ENCODE data around the gene KRT6A. TPM values are rescaled to one million over a fixed set of nuclear protein-coding genes. Genes with fewer than 3 reads are reported as not detected.

Gene KRT6A
- total RNA-seq, 3 donors from 2014 or later: 1.4 TPM; not detected in 2

DNA sequence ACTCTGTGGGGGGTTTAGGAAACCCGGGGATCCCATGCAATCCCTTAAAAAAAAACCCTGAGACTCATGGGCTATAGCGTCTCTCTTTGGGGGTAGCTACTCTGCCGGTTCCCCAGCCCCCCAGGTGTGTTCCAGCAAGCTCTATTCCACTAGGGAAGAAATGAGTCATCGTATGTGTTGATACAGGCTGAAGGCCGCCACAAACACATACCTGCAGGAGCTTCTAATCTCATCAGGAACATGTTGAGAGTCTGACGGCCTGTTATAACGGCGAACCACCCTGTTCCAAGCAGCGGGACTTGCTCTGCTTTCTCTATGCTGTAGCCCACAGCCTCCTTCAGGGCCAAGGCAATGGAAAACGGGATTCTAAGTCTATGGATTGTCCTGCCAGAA, 28.1 kb upstream of the KRT6A start:
- intact Hi-C loops (cut with DNase I, micrococcal nuclease): no loop called here
- Histone ChIP-seq H3K4me3 (no peak overlapping the region), H3K9me3 (no peaks in the 10 kb centered on the region), H3K36me3 (ENCODE audit: low read depth) (no peaks in the 10 kb centered on the region), H3K4me1 (ENCODE audit: low read depth) (no peaks in the 10 kb centered on the region)
- ATAC-seq: no peak
- no peak for DNase-seq
- TF ChIP-seq, protein P1, sequence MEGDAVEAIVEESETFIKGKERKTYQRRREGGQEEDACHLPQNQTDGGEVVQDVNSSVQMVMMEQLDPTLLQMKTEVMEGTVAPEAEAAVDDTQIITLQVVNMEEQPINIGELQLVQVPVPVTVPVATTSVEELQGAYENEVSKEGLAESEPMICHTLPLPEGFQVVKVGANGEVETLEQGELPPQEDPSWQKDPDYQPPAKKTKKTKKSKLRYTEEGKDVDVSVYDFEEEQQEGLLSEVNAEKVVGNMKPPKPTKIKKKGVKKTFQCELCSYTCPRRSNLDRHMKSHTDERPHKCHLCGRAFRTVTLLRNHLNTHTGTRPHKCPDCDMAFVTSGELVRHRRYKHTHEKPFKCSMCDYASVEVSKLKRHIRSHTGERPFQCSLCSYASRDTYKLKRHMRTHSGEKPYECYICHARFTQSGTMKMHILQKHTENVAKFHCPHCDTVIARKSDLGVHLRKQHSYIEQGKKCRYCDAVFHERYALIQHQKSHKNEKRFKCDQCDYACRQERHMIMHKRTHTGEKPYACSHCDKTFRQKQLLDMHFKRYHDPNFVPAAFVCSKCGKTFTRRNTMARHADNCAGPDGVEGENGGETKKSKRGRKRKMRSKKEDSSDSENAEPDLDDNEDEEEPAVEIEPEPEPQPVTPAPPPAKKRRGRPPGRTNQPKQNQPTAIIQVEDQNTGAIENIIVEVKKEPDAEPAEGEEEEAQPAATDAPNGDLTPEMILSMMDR (IDR thresholded peaks at IDR 0.05): no peak

DNA sequence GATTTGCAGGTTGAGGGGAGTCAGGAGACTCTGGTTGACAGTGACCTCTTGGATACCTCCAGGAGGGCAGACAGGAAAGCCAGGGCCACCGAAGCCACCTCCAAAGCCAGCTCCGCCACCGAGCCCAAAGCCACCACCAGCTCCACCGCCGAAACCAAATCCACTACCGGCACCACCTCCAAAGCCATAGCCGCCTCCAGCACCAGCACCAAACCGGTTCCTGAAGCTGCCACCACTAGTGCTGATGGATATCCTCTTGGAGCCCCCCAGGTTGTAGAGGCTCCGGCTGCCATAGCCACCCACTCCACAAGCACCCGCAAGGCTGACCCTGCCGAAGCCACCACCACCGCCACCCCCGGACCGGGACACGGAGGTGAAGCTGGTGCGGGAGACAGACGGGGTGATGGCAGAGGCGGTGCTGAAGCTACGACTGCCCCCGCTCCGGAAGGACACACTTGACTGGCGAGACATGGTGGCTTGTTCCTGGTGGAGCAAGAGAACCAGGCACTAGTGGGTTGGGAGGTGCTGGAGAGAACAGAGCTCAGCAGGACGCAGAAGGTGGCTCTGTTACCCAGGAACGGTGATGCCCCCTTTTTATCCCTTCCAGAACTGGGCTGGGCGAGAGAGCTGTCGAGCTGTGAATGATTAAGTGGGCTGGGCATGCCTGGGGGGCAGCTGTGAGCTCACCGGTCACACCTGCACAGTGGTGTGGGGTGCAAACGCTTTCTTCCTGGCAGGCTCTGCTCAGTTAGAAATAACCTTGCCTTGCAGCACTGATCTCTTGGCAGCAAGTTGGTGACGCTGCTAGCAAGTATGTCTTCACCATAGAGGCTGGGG, 27.0 kb upstream of the KRT6A start, which contains the start of gene KRT5:
TSS of gene KRT5 (minus strand) at position 569 of the 837 bp plus-strand sequence. CDS start at position 471, 98 bp downstream.
- TF ChIP-seq, protein P1 (IDR thresholded peaks at IDR 0.05): no peak
- ATAC-seq (no peak), DNase-seq (no peak)
- Histone ChIP-seq H3K4me3 (no peak within 1 kb of the TSS), H3K36me3 (ENCODE audit: low read depth) (no peaks in the 10 kb centered on the region), H3K4me1 (ENCODE audit: low read depth) (no peaks in the 10 kb centered on the region), H3K9me3 (no peaks in the 10 kb centered on the region)
- intact Hi-C loops (cut with DNase I, micrococcal nuclease): no loop called here

DNA sequence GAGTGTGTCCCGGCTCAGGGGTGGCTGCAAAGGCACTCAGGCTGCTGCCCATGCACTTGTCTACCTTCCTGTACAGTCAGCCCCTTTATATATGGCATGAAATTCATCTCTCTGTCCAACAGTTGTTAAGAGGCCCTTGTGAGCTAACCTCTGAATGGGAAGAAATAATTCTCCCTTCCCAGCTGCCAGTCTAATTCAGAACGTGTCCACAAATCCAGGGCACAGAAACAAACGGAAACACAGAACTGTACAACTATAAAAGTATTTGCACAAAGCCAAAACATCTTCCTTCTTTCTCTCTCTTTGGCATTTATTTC, 26.3 kb upstream of the KRT6A start:
- Histone ChIP-seq H3K9me3 (no peaks in the 10 kb centered on the region), H3K36me3 (ENCODE audit: low read depth) (no peaks in the 10 kb centered on the region), H3K4me3 (no peak overlapping the region), H3K4me1 (ENCODE audit: low read depth) (no peaks in the 10 kb centered on the region)
- ATAC-seq (no peak), DNase-seq (no peak)
- TF ChIP-seq, protein P1 (IDR thresholded peaks at IDR 0.05): no peak
- intact Hi-C loops (cut with DNase I, micrococcal nuclease): no loop called here

- TF ChIP-seq, protein P1 (IDR thresholded peaks at IDR 0.05): no peak
- Histone ChIP-seq H3K4me3 (no peak overlapping the region), H3K9me3 (no peaks in the 10 kb centered on the region), H3K4me1 (ENCODE audit: low read depth) (no peaks in the 10 kb centered on the region), H3K36me3 (ENCODE audit: low read depth) (no peaks in the 10 kb centered on the region)
- DNase-seq (no peak), ATAC-seq (no peak)
- intact Hi-C loops (cut with DNase I, micrococcal nuclease): no loop called here
Measured at GRCh38 chr12:52518574-52519386, 25.7 kb upstream of the KRT6A start.

- Histone ChIP-seq H3K36me3 (ENCODE audit: low read depth) (no peaks in the 10 kb centered on the region), H3K9me3 (no peaks in the 10 kb centered on the region), H3K4me3 (no peak overlapping the region), H3K4me1 (ENCODE audit: low read depth) (no peaks in the 10 kb centered on the region)
- DNase-seq (no peak), ATAC-seq (no peak)
- TF ChIP-seq, protein P1 (IDR thresholded peaks at IDR 0.05): no peak
- intact Hi-C loops (cut with DNase I, micrococcal nuclease): no loop called here
Measured at GRCh38 chr12:52517888-52518287, 24.8 kb upstream of the KRT6A start.

Measured in mucosa of descending colon (tissue), 3 donors.